Measurements from ENCODE around the gene CTF1.

CTF1 gene

DNA sequence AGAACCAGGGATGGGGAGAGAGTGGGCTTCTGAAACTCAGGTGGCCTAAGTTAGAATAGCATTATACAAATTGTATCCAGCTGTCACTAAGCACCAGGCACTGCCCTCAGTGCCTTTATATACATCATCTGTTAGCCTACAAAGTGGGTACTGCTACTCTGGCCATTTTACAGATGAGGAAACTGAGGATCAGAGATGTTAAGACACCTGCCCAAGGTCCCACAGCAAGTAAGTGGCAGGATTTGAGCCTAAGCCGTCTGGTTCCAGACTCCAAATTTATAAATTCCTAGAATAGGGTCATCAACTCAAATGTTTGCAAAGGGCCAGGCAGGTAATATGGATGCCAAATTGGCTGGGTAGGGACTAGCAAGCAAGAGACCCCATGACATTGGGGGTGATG lies 54.8 kb downstream of the CTF1 start:
- H4K20me1 ChIP-seq (ENCODE audit: insufficient read depth, low read length): no peaks in the 10 kb centered on the region

DNA sequence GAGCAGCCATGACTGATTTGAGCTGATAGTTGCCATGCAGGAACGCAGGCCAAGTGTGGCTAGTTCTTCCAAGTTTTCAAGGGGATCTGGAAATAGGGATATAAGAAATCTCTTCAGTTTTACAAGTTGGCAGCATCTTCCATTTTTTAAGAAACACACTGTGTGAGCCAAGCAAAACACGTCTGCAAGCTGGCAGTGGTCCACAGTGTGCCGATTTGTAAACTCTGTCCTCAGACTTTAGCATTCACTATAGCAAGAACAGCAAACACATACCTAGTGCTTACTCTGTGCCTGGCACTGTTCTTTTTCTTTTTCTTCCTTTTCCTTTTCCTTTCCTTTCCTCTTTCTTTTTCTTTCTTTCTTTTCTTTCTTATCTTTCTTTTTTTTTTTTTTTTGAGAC lies 55.3 kb downstream of the CTF1 start:
- Histone ChIP-seq H3K79me2 (ENCODE audit: low read length) (peaks cover 14% of the 10 kb centered on the region), H3K36me3 (replicated peaks; ENCODE audit: insufficient read depth, low read length) (no peaks in the 10 kb centered on the region), H3K9me3 (replicated peaks; ENCODE audit: insufficient read depth, low read length) (no peaks in the 10 kb centered on the region), H3K27ac (ENCODE audit: low read length) (no peak overlapping the region), H2AFZ (ENCODE audit: low read length) (no peak overlapping the region), H3K4me3 (ENCODE audit: low read length) (no peak overlapping the region), H3K27me3 (replicated peaks; ENCODE audit: insufficient read depth, low read length) (no peaks in the 10 kb centered on the region), H4K20me1 (ENCODE audit: insufficient read depth, low read length) (no peaks in the 10 kb centered on the region), H3K4me1 (ENCODE audit: low read length) (peaks cover 16% of the 10 kb centered on the region), H3F3A (ENCODE audit: insufficient read depth, low read length) (peaks cover 23% of the 10 kb centered on the region), H3K9me2 (replicated peaks; ENCODE audit: insufficient read depth, low read length) (no peaks in the 10 kb centered on the region), H3K9ac (ENCODE audit: low read length) (no peak overlapping the region), H3K4me2 (ENCODE audit: low read depth, low read length) (no peak overlapping the region)
- no peak for TF ChIP-seq EZH2phosphoT487 (IDR thresholded peaks at IDR 0.05; ENCODE audit: low read length)
- TF ChIP-seq, protein P1, sequence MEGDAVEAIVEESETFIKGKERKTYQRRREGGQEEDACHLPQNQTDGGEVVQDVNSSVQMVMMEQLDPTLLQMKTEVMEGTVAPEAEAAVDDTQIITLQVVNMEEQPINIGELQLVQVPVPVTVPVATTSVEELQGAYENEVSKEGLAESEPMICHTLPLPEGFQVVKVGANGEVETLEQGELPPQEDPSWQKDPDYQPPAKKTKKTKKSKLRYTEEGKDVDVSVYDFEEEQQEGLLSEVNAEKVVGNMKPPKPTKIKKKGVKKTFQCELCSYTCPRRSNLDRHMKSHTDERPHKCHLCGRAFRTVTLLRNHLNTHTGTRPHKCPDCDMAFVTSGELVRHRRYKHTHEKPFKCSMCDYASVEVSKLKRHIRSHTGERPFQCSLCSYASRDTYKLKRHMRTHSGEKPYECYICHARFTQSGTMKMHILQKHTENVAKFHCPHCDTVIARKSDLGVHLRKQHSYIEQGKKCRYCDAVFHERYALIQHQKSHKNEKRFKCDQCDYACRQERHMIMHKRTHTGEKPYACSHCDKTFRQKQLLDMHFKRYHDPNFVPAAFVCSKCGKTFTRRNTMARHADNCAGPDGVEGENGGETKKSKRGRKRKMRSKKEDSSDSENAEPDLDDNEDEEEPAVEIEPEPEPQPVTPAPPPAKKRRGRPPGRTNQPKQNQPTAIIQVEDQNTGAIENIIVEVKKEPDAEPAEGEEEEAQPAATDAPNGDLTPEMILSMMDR (IDR thresholded peaks at IDR 0.05; ENCODE audit: low read length): no peak
- TF ChIP-seq EZH2 (optimal IDR thresholded peaks at IDR 0.05; ENCODE audit: low read depth, low read length): no peak
- no peak for DNase-seq

More for the DNA sequence above, 54.8 kb downstream of the CTF1 start:
- no peak overlapping the region for H3K4me2 ChIP-seq (ENCODE audit: low read depth, low read length)
- peaks cover 18% of the 10 kb centered on the region for H3F3A ChIP-seq (ENCODE audit: insufficient read depth, low read length)
- no peak overlapping the region for H3K27ac ChIP-seq (ENCODE audit: low read length)
- no peaks in the 10 kb centered on the region for H3K27me3 ChIP-seq (replicated peaks; ENCODE audit: insufficient read depth, low read length)
- peaks cover 11% of the 10 kb centered on the region for H3K4me1 ChIP-seq (ENCODE audit: low read length)
- no peak overlapping the region for H2AFZ ChIP-seq (ENCODE audit: low read length)
- no peaks in the 10 kb centered on the region for H3K9me2 ChIP-seq (replicated peaks; ENCODE audit: insufficient read depth, low read length)
- H3K4me3 ChIP-seq (ENCODE audit: low read length): no peak overlapping the region
- no peak overlapping the region for H3K9ac ChIP-seq (ENCODE audit: low read length)
- H3K9me3 ChIP-seq (replicated peaks; ENCODE audit: insufficient read depth, low read length): no peaks in the 10 kb centered on the region
- no peak for TF ChIP-seq EZH2 (optimal IDR thresholded peaks at IDR 0.05; ENCODE audit: low read depth, low read length)
- TF ChIP-seq, protein P1 (IDR thresholded peaks at IDR 0.05; ENCODE audit: low read length): no peak
- no peak for TF ChIP-seq EZH2phosphoT487 (IDR thresholded peaks at IDR 0.05; ENCODE audit: low read length)
- no peaks in the 10 kb centered on the region for H3K36me3 ChIP-seq (replicated peaks; ENCODE audit: insufficient read depth, low read length)
- no peak for DNase-seq
- H3K79me2 ChIP-seq (ENCODE audit: low read length): peaks cover 14% of the 10 kb centered on the region

DNA sequence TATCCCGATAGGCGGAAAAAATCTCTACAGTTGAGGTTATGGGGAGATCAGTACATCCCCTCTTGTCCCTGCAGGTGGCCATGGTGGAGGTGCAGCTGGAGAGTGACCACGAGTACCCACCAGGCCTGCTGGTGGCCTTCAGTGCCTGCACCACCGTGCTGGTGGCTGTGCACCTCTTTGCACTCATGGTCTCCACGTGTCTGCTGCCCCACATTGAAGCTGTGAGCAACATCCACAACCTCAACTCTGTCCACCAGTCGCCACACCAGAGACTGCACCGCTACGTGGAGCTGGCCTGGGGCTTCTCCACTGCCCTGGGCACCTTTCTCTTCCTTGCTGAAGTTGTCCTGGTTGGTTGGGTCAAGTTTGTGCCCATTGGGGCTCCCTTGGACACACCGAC lies 56.7 kb downstream of the CTF1 start:
- Histone ChIP-seq H3K9me2 (replicated peaks; ENCODE audit: insufficient read depth, low read length) (no peaks in the 10 kb centered on the region), H3K9ac (ENCODE audit: low read length) (no peak overlapping the region), H3K27ac (ENCODE audit: low read length) (no peak overlapping the region), H3K4me3 (ENCODE audit: low read length) (no peak overlapping the region), H3K4me1 (ENCODE audit: low read length) (peaks cover 17% of the 10 kb centered on the region), H3K27me3 (replicated peaks; ENCODE audit: insufficient read depth, low read length) (no peaks in the 10 kb centered on the region), H3K36me3 (replicated peaks; ENCODE audit: insufficient read depth, low read length) (no peaks in the 10 kb centered on the region), H2AFZ (ENCODE audit: low read length) (no peak overlapping the region), H4K20me1 (ENCODE audit: insufficient read depth, low read length) (no peaks in the 10 kb centered on the region), H3K4me2 (ENCODE audit: low read depth, low read length) (no peak overlapping the region), H3K9me3 (replicated peaks; ENCODE audit: insufficient read depth, low read length) (no peaks in the 10 kb centered on the region), H3K79me2 (ENCODE audit: low read length) (peaks cover 14% of the 10 kb centered on the region), H3F3A (ENCODE audit: insufficient read depth, low read length) (peaks cover 29% of the 10 kb centered on the region)
- DNase-seq: no peak
- TF ChIP-seq EZH2phosphoT487 (IDR thresholded peaks at IDR 0.05; ENCODE audit: low read length) (no peak), EZH2 (optimal IDR thresholded peaks at IDR 0.05; ENCODE audit: low read depth, low read length) (no peak)
- TF ChIP-seq, protein P1 (IDR thresholded peaks at IDR 0.05; ENCODE audit: low read length): no peak
